Stimulated activated CD4-positive, alpha-beta T cell treated with anti-CD3 and anti-CD28 coated beads, Interleukin-15, amount 100 ng/mL, for 1 hour (primary cell): Measurements from ENCODE around the gene ABHD17C.
"Not testable (repeated sequence)": the region's sequence is repeated elsewhere in the genome, so short reads cannot be mapped to it uniquely, and the experiment has no call there.

Source experiments
- DNase-seq, 2 donors: peaks; one replicate each; pipeline ENCODE4 v3.0.0-alpha.2; 2020; ENCODE audit warnings: low read depth in 1 of 2, low spot score in 1 of 2

The ABHD17C gene

DNA sequence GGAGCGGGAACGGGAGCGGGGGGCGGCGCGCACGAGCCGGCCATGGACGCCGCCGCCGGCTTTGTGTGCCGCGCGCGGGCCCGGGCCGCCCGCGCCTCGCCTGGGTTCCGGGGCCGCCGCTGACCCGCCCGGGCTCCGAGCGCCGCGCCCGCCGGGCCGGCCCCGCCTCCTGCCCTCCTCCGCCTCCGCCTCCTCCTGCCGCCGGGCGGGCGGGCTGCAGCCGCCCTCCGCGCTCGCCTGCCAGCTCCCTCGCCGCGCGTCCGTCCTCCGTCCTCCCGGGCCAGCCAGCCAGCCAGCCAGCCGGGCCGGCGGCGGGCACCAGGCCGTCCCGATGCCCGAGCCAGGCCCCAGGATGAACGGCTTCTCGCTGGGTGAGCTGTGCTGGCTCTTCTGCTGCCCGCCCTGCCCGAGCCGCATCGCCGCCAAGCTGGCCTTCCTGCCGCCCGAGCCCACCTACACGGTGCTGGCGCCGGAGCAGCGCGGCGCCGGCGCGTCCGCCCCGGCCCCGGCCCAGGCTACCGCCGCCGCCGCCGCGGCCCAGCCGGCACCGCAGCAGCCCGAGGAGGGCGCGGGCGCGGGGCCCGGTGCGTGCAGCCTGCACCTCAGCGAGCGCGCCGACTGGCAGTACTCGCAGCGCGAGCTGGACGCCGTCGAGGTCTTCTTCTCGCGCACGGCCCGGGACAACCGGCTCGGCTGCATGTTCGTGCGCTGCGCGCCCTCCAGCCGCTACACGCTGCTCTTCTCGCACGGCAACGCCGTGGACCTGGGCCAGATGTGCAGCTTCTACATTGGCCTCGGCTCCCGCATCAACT, at the start of gene ABHD17C:
TSS of gene ABHD17C (plus strand) at position 212 of the 812 bp plus-strand sequence. CDS start at position 332, 120 bp downstream.
- peak; percentile 2 to 45 for DNase-seq

DNA sequence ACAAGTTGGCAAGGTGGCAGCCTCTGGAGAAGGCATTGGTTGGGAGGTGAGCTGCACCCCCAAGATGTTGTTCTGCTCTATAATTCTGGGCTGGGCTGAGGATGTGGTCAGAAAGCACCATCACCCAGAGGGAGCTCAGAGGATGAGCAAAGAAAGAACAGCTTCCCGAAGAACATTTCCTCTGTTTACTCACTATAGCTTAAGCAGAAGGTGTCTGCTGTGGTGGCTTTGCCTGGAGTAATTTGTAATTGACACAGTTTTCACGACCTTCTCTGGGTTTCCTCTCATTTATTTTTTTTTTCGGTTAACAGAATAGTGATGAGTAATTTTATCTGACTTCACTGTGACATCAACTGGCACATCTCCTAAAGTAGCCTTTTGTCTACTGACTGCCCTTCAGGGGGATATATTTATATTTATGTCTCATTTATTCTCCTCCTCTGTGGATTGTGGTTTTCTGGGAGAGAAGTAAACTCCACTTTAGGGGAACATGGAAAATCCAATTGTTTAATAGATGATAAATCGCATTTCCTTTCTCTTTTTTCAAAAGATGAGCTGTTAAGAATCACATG, 49.5 kb upstream of the ABHD17C start:
- no peak for DNase-seq

- not testable (repeated sequence) for DNase-seq
Observed at GRCh38 chr15:80647424-80647823, 47.7 kb upstream of the ABHD17C start.

GRCh38 chr15:80654299-80654698, 40.8 kb upstream of the ABHD17C start:
- no peak for DNase-seq

- no peak for DNase-seq
Observed at GRCh38 chr15:80659375-80659774, 35.7 kb upstream of the ABHD17C start.

DNA sequence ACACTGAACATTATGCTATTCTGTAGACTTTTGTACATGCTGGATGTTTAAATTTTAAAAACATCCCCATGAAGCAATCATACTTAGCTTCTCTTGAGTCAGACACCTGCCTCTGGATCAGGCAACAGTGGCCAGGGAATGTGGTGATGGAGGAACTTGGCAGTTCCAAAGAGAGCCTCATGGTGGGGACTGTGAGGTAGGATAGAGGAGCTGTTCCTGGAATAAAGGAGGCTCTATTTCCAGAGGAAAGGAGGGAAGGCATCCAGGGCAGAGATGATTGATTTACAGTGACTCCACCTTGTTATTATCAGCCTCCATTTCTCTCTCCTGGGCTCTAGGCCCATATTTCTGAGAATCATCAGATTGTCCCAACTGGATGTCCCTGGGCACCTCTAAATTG, 35.0 kb upstream of the ABHD17C start:
- DNase-seq, result no peak

- DNase-seq, result no peak
Observed at GRCh38 chr15:80662129-80662528, 33.0 kb upstream of the ABHD17C start.

GRCh38 chr15:80662757-80663553, 32.2 kb upstream of the ABHD17C start:
- DNase-seq, result no peak

DNA sequence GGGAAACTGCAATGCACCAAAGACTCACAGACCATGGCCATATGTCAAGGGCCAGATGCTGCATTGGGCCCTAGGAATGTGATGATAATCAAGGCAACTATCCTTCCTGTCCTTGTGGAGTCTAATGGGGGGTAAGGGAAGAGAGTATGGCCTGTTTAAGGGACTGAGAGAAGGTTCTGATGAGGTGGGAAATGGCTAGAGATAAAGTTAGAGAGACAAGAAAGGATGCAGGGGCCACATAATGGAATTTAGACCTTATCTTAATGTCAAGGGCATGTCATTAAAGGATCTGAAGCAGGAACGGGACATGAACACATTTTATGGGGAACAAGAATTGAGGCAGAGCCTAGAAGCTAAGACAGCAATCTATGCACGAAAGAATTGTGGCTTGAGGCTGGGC, 30.0 kb upstream of the ABHD17C start:
- no peak for DNase-seq

GRCh38 chr15:80667936-80668335, 27.2 kb upstream of the ABHD17C start:
- DNase-seq, result no peak

GRCh38 chr15:80668546-80669236, 26.4 kb upstream of the ABHD17C start:
- no peak for DNase-seq

GRCh38 chr15:80669663-80670273, 25.3 kb upstream of the ABHD17C start:
- DNase-seq, result no peak

DNA sequence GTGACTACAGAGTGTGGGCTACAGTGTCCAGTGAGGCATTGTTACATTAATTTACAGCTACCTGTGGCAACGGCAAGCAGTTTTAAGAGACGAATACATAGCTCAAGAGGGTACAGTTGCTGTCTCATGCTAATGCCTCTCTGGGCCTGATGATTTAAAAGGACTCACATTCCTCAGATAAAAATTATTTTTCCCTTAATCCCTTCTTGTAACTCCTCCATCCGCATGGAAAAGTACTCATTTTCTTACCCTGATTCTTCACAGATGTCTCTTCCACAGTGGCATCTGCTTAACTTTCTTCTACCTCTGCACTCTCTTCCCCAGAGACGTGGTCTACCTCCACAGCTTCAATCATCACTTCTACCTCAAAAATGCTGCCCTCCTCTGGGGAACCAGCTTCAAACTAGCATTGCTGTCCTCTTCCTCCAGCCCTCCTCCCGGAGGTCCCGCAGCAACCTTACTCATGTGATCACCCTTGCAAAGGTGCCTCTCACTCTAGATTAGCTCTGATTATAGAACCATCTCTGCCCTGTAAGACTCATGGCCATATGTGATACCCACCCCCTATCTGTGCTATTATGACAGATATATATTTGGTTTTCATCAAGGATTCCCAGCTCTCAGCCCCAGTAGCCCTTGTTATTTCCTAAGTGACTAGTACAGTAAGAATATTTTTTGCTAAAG, 21.4 kb upstream of the ABHD17C start:
- DNase-seq, result no peak

DNA sequence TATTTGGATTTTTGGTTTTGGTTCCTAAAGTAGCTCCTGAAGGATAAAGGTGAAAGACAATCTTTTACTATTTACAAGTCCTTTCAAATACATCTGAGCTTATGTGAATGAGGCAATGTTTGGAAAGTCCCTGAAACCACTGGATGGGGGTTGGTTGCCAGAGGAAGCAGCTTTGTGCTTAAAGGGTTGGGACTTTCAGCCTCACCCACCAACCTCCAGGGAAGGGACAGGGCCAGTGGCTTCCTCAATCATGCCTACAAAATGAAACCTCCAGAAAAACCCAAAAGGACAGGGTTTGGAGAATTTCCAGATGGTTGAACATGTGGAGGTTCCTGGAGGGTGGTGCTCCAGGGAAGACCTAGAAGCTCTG, 20.9 kb upstream of the ABHD17C start:
- no peak for DNase-seq

- DNase-seq, result no peak
Observed at GRCh38 chr15:80677041-80677440, 18.1 kb upstream of the ABHD17C start.

GRCh38 chr15:80679167-80679803, 15.8 kb upstream of the ABHD17C start:
- DNase-seq, result no peak

- no peak for DNase-seq
Observed at GRCh38 chr15:80679804-80680175, 15.3 kb upstream of the ABHD17C start.

DNA sequence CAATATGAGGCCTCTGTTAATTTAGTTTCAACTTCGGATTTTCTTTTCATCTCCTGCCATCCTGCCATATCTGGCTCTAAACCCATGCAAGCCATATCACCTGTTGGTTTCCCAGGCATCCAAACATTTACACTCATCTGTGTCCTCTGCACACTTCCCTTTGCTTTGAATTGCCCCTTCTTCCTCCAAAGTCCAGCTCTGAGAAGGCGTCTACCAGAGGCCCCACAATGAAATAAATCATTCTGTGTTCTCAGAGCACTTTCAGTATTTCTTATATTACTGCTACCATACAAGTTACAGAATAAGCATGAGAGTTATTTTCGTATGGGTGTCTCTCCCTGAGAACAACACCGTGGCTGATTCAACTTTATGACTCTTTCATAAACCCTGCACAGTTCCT, 12.9 kb upstream of the ABHD17C start:
- DNase-seq, result no peak

GRCh38 chr15:80684697-80685096, 10.4 kb upstream of the ABHD17C start:
- DNase-seq, result no peak

DNA sequence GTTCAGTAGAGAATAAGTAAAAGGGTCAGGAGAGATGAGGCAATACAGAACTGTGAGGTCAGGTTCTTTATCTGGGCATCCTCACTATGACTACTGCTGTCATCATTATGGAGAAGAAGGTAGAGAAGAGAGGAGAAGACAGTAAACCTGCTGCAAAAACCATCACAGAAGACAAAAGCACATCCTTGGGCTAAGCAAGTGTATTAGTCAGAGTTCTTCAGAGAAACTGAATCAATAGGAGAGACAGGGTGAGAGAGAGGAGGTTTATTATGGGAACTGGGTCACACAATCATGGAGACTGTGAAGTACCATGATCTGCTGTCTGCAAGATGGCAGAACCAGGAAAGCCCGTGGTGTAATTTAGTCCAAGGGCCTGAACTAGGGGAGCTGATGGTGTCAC, 9.5 kb upstream of the ABHD17C start:
- no peak for DNase-seq
